ENCODE measurements around the gene ASAH2. TPM values are rescaled to one million over a fixed set of nuclear protein-coding genes. Genes with fewer than 3 reads are reported as not detected.

ASAH2 gene
- total and polyA plus RNA-seq, 2 of the 13 experiments (the other 11 are each of a cell fraction or from before 2014, with no cell fraction given), result 16.0 to 17.9 TPM

- TF ChIP-seq, protein P1, sequence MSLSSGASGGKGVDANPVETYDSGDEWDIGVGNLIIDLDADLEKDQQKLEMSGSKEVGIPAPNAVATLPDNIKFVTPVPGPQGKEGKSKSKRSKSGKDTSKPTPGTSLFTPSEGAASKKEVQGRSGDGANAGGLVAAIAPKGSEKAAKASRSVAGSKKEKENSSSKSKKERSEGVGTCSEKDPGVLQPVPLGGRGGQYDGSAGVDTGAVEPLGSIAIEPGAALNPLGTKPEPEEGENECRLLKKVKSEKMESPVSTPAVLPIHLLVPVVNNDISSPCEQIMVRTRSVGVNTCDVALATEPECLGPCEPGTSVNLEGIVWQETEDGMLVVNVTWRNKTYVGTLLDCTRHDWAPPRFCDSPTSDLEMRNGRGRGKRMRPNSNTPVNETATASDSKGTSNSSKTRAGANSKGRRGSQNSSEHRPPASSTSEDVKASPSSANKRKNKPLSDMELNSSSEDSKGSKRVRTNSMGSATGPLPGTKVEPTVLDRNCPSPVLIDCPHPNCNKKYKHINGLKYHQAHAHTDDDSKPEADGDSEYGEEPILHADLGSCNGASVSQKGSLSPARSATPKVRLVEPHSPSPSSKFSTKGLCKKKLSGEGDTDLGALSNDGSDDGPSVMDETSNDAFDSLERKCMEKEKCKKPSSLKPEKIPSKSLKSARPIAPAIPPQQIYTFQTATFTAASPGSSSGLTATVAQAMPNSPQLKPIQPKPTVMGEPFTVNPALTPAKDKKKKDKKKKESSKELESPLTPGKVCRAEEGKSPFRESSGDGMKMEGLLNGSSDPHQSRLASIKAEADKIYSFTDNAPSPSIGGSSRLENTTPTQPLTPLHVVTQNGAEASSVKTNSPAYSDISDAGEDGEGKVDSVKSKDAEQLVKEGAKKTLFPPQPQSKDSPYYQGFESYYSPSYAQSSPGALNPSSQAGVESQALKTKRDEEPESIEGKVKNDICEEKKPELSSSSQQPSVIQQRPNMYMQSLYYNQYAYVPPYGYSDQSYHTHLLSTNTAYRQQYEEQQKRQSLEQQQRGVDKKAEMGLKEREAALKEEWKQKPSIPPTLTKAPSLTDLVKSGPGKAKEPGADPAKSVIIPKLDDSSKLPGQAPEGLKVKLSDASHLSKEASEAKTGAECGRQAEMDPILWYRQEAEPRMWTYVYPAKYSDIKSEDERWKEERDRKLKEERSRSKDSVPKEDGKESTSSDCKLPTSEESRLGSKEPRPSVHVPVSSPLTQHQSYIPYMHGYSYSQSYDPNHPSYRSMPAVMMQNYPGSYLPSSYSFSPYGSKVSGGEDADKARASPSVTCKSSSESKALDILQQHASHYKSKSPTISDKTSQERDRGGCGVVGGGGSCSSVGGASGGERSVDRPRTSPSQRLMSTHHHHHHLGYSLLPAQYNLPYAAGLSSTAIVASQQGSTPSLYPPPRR (CRISPR knock-in tag; IDR thresholded peaks at IDR 0.05; ENCODE audit: borderline replicate concordance), result peak; percentile 90
- TF ChIP-seq NFE2 (CRISPR knock-in tag; IDR thresholded peaks at IDR 0.05), result no peak
- peak; percentile 84 for TF ChIP-seq ZGPAT (CRISPR knock-in tag; IDR thresholded peaks at IDR 0.05)
- TF ChIP-seq ATF1 (CRISPR knock-in tag; IDR thresholded peaks at IDR 0.05), result peak; percentile 55; the same call in 1 of the 2 replicates
- peak; percentile 26; the same call in 1 of the 2 replicates for TF ChIP-seq PATZ1 (CRISPR knock-in tag; IDR thresholded peaks at IDR 0.05)
- TF ChIP-seq GATA4 (IDR thresholded peaks at IDR 0.05; ENCODE audit: borderline replicate concordance, low read depth), result peak; percentile 83; the same call in 1 of the 2 replicates
- TF ChIP-seq ZNF879 (CRISPR knock-in tag; IDR thresholded peaks at IDR 0.05), result no peak
- no peak for TF ChIP-seq ZNF260 (CRISPR knock-in tag; IDR thresholded peaks at IDR 0.05; ENCODE audit: borderline replicate concordance, low read depth)
- no peak for TF ChIP-seq CC2D1A (CRISPR knock-in tag; IDR thresholded peaks at IDR 0.05)
- peak; percentile 91; the same call in 1 of the 2 replicates for TF ChIP-seq NCOR1 (IDR thresholded peaks at IDR 0.05; ENCODE audit: borderline replicate concordance, low read length)
- peak; percentile 95 for TF ChIP-seq HMG20A (CRISPR knock-in tag; IDR thresholded peaks at IDR 0.05; ENCODE audit: borderline replicate concordance)
- TF ChIP-seq ZNF766 (CRISPR knock-in tag; IDR thresholded peaks at IDR 0.05; ENCODE audit: borderline replicate concordance), result no peak
- peak; percentile 83 for TF ChIP-seq HNF4A (CRISPR knock-in tag; IDR thresholded peaks at IDR 0.05)
- no peak for TF ChIP-seq ZFP90 (CRISPR knock-in tag; IDR thresholded peaks at IDR 0.05; ENCODE audit: borderline replicate concordance)
- peak; percentile 97 for TF ChIP-seq NFIC (IDR thresholded peaks at IDR 0.05; ENCODE audit: low read length)
- TF ChIP-seq GATAD2A (CRISPR knock-in tag; IDR thresholded peaks at IDR 0.05), result peak; percentile 94
- peak; percentile 77; the same call in 1 of the 2 replicates for TF ChIP-seq MBD4 (IDR thresholded peaks at IDR 0.05; ENCODE audit: borderline replicate concordance, low read length)
- no peak for TF ChIP-seq RBM39 (IDR thresholded peaks at IDR 0.05; ENCODE audit: low read depth, low read length, poor library complexity, severe bottlenecking)
- TF ChIP-seq EHMT2 (IDR thresholded peaks at IDR 0.05; ENCODE audit: borderline replicate concordance, low read depth, low read length), result peak; percentile 88; the same call in 1 of the 2 replicates
- TF ChIP-seq MED8 (CRISPR knock-in tag; IDR thresholded peaks at IDR 0.05; ENCODE audit: insufficient replicate concordance), result no peak
- peak; percentile 57; the same call in 1 of the 2 replicates for TF ChIP-seq ZKSCAN8 (CRISPR knock-in tag; IDR thresholded peaks at IDR 0.05; ENCODE audit: borderline replicate concordance)
- TF ChIP-seq NCOA2 (CRISPR knock-in tag; IDR thresholded peaks at IDR 0.05), result peak; percentile 97
Measured at GRCh38 chr10:50216418-50216817, 34.9 kb downstream of the ASAH2 start (continued).

Measured in HepG2 (cell line).